Effector CD4-positive, alpha-beta T cell (primary cell): ENCODE results near the gene LNPK.
"Not testable (repeated sequence)": the region's sequence is repeated elsewhere in the genome, so short reads cannot be mapped to it uniquely, and the experiment has no call there.

Experiments used
- DNase-seq: peaks from one replicate; pipeline ENCODE4 v3.0.0-alpha.2; 2020

Gene LNPK

GRCh38 chr2:175903384-175903936 lies 98.6 kb downstream of the LNPK start:
- DNase-seq, result no peak

GRCh38 chr2:175895957-175896356 lies 106.1 kb downstream of the LNPK start:
- not testable (repeated sequence) for DNase-seq

GRCh38 chr2:175892046-175892445 lies 110.0 kb downstream of the LNPK start:
- DNase-seq, result no peak

GRCh38 chr2:175890636-175891242 lies 111.3 kb downstream of the LNPK start:
- DNase-seq, result no peak

GRCh38 chr2:175889701-175890302 lies 112.3 kb downstream of the LNPK start:
- no peak for DNase-seq

GRCh38 chr2:175887776-175888175 lies 114.3 kb downstream of the LNPK start:
- no peak for DNase-seq

- DNase-seq, result no peak
These were observed 117.2 kb downstream of the LNPK start for GRCh38 chr2:175884697-175885393.

- no peak for DNase-seq
These were observed 118.4 kb downstream of the LNPK start for GRCh38 chr2:175883586-175884194.

GRCh38 chr2:175879679-175880078 lies 122.4 kb downstream of the LNPK start:
- DNase-seq, result no peak

GRCh38 chr2:175877845-175878544 lies 124.1 kb downstream of the LNPK start:
- no peak for DNase-seq

GRCh38 chr2:175874291-175874690 lies 127.8 kb downstream of the LNPK start:
- DNase-seq, result no peak
